WTC11 (cell line): ENCODE data around the gene SLC8A1. TPM values are rescaled to one million over a fixed set of nuclear protein-coding genes. Genes with fewer than 3 reads are reported as not detected.

Source experiments
- ATAC-seq: fragments of 200-7000 bp; cut with Tn5 transposase; 2 replicates; pipeline ENCODE4 v1.10.0; 2021; ENCODE audit warnings: mild to moderate bottlenecking, moderate library complexity
- CTCF ChIA-PET: fragments of 300-600 bp; sonication (Branson Sonifier 250); formaldehyde crosslinking; loops from one replicate; lab custom pipeline; 2021; ENCODE audit warnings: antibody characterized with exemption; lab: Charles Lee
- POLR2A ChIA-PET: fragments of 350-600 bp; sonication (Branson Sonifier 250); formaldehyde crosslinking; loops from one replicate; lab custom pipeline; 2021; ENCODE audit warnings: antibody characterized with exemption; lab: Charles Lee
- DNase-seq: peaks from one replicate; pipeline ENCODE4 v3.0.0; 2021; ENCODE audit warnings: low spot score
- H3K27ac Mint-ChIP-seq: 2 replicates; pipeline ENCODE4 v1.8.0; 2021; ENCODE audit warnings: mixed read lengths
- H3K27me3 Mint-ChIP-seq: 2 replicates; pipeline ENCODE4 v1.8.0; 2021; ENCODE audit warnings: low read depth, mild to moderate bottlenecking, moderate library complexity, mixed read lengths
- H3K36me3 Mint-ChIP-seq: 2 replicates; pipeline ENCODE4 v1.8.0; 2021; ENCODE audit warnings: mixed read lengths
- H3K4me1 Mint-ChIP-seq: 2 replicates; pipeline ENCODE4 v1.8.0; 2022; ENCODE audit warnings: mixed read lengths
- H3K4me3 Mint-ChIP-seq: 2 replicates; pipeline ENCODE4 v1.8.0; 2021; ENCODE audit warnings: mild to moderate bottlenecking, moderate library complexity, mixed read lengths
- H3K9me3 Mint-ChIP-seq: 2 replicates; pipeline ENCODE4 v1.8.0; 2021; ENCODE audit warnings: mixed read lengths
- ATF1 ChIP-seq: sonication (generic); formaldehyde crosslinking; IDR thresholded peaks from 2 replicates; pipeline ENCODE4 v1.8.1; 2023; ENCODE audit warnings: mild to moderate bottlenecking, moderate library complexity, missing genetic modification reagents
- GRHL2 ChIP-seq: fragments of 250-450 bp; sonication (Bioruptor Pico); IDR thresholded peaks from 2 replicates; pipeline ENCODE4 v1.8.0; 2022; ENCODE audit warnings: mild to moderate bottlenecking, moderate library complexity; ENCODE audit not compliant: insufficient replicate concordance, severe bottlenecking
- JUN ChIP-seq: sonication (generic); formaldehyde crosslinking; IDR thresholded peaks from 2 replicates; pipeline ENCODE4 v1.8.0; 2023; ENCODE audit warnings: mild to moderate bottlenecking, missing genetic modification reagents
- RELA ChIP-seq: sonication (generic); formaldehyde crosslinking; IDR thresholded peaks from 2 replicates; pipeline ENCODE4 v1.8.1; 2022; ENCODE audit warnings: missing genetic modification reagents, mild to moderate bottlenecking, borderline replicate concordance
- SOX15 ChIP-seq: fragments of 250-450 bp; sonication (Bioruptor Pico); IDR thresholded peaks from 2 replicates; pipeline ENCODE4 v1.9.0; 2021; ENCODE audit warnings: mild to moderate bottlenecking
- TCF7 ChIP-seq: sonication (generic); formaldehyde crosslinking; IDR thresholded peaks from 2 replicates; pipeline ENCODE4 v1.8.0; 2022; ENCODE audit warnings: mild to moderate bottlenecking, low read depth, missing genetic modification reagents, moderate library complexity
- ZNF219 ChIP-seq: sonication (generic); formaldehyde crosslinking; IDR thresholded peaks from 2 replicates; pipeline ENCODE4 v1.8.0; 2023; ENCODE audit warnings: missing genetic modification reagents, mild to moderate bottlenecking, borderline replicate concordance
- ZNF263 ChIP-seq: sonication (generic); formaldehyde crosslinking; IDR thresholded peaks from 2 replicates; pipeline ENCODE4 v1.8.1; 2022; ENCODE audit warnings: low read depth, mild to moderate bottlenecking, moderate library complexity, missing genetic modification reagents
- ZNF396 ChIP-seq: fragments of 250-450 bp; sonication (Bioruptor Pico); IDR thresholded peaks from 2 replicates; pipeline ENCODE4 v1.8.0; 2021; ENCODE audit warnings: mild to moderate bottlenecking, moderate library complexity, borderline replicate concordance
- total RNA-seq: library from RNA; stranded (reverse); gene quantifications from 3 replicates; pipeline ENCODE4 v1.2.3, GENCODE V29; 2021
- TF ChIP-seq, protein P1 (sequence below): sonication (generic); formaldehyde crosslinking; conservative IDR thresholded peaks from 2 replicates; pipeline ENCODE4 v1.8.1; 2023; ENCODE audit warnings: mild to moderate bottlenecking, low read depth, missing genetic modification reagents, moderate library complexity
- TF ChIP-seq, protein P2 (sequence below): sonication (generic); formaldehyde crosslinking; IDR thresholded peaks from 2 replicates; pipeline ENCODE4 v1.8.1; 2023; ENCODE audit warnings: mild to moderate bottlenecking, missing genetic modification reagents, moderate library complexity
- TF ChIP-seq, protein P3 (sequence below): sonication (generic); formaldehyde crosslinking; IDR thresholded peaks from 2 replicates; pipeline ENCODE4 v1.8.1; 2023; ENCODE audit warnings: mild to moderate bottlenecking, missing genetic modification reagents, borderline replicate concordance
- TF ChIP-seq, protein P4 (sequence below): sonication (generic); formaldehyde crosslinking; IDR thresholded peaks from 2 replicates; pipeline ENCODE4 v1.8.1; 2022; ENCODE audit warnings: missing genetic modification reagents, borderline replicate concordance
- TF ChIP-seq, protein P5 (sequence below): sonication (generic); formaldehyde crosslinking; IDR thresholded peaks from 2 replicates; pipeline ENCODE4 v1.8.0; 2022; ENCODE audit warnings: mild to moderate bottlenecking, missing genetic modification reagents
- TF ChIP-seq, protein P6 (sequence below): sonication (generic); formaldehyde crosslinking; IDR thresholded peaks from 2 replicates; pipeline ENCODE4 v1.8.1; 2023; ENCODE audit warnings: mild to moderate bottlenecking, missing genetic modification reagents
- TF ChIP-seq, protein P7 (sequence below): sonication (generic); formaldehyde crosslinking; IDR thresholded peaks from 2 replicates; pipeline ENCODE4 v1.8.1; 2023; ENCODE audit warnings: mild to moderate bottlenecking, missing genetic modification reagents, moderate library complexity
- TF ChIP-seq, protein P8 (sequence below): sonication (generic); formaldehyde crosslinking; IDR thresholded peaks from 2 replicates; pipeline ENCODE4 v1.8.0; 2022; ENCODE audit warnings: mild to moderate bottlenecking, missing genetic modification reagents
- TF ChIP-seq, protein P9 (sequence below): sonication (generic); formaldehyde crosslinking; IDR thresholded peaks from 2 replicates; pipeline ENCODE4 v1.8.1; 2022; ENCODE audit warnings: mild to moderate bottlenecking, moderate library complexity, missing genetic modification reagents

Gene SLC8A1
- total RNA-seq, 1 experiment from 2014 or later, result 2.6 TPM

DNA sequence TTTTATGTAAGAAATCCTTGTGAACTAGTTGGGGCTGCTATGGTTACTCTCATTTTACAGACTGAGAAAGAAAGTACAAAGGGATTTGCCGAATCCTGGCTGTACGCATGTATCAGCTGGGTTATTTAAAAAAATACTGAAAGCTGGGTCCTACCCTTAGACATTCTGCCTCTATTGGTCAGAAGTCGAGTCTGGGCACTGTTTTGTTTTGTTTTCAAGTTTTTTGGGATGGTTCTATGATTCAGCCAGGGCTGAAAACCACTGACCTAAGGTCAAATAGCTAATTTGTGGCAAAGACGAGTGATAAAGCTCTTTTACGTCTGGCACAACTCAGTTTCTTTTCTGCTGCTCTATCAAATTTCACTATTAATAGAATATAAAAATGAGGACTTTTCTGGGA lies 5.9 kb upstream of the SLC8A1 start:
- POLR2A ChIA-PET, result no interaction called here
- peaks cover 17% of the 10 kb centered on the region for H3K27me3 Mint-ChIP-seq
- CTCF ChIA-PET, result no interaction called here
- TF ChIP-seq, protein P1, sequence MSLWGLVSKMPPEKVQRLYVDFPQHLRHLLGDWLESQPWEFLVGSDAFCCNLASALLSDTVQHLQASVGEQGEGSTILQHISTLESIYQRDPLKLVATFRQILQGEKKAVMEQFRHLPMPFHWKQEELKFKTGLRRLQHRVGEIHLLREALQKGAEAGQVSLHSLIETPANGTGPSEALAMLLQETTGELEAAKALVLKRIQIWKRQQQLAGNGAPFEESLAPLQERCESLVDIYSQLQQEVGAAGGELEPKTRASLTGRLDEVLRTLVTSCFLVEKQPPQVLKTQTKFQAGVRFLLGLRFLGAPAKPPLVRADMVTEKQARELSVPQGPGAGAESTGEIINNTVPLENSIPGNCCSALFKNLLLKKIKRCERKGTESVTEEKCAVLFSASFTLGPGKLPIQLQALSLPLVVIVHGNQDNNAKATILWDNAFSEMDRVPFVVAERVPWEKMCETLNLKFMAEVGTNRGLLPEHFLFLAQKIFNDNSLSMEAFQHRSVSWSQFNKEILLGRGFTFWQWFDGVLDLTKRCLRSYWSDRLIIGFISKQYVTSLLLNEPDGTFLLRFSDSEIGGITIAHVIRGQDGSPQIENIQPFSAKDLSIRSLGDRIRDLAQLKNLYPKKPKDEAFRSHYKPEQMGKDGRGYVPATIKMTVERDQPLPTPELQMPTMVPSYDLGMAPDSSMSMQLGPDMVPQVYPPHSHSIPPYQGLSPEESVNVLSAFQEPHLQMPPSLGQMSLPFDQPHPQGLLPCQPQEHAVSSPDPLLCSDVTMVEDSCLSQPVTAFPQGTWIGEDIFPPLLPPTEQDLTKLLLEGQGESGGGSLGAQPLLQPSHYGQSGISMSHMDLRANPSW (CRISPR knock-in tag), result no peak
- TF ChIP-seq, protein P2, sequence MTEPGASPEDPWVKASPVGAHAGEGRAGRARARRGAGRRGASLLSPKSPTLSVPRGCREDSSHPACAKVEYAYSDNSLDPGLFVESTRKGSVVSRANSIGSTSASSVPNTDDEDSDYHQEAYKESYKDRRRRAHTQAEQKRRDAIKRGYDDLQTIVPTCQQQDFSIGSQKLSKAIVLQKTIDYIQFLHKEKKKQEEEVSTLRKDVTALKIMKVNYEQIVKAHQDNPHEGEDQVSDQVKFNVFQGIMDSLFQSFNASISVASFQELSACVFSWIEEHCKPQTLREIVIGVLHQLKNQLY (CRISPR knock-in tag), result no peak
- no peak for TF ChIP-seq RELA (CRISPR knock-in tag)
- no peak overlapping the region for H3K4me3 Mint-ChIP-seq
- H3K9me3 Mint-ChIP-seq, result no peaks in the 10 kb centered on the region
- peaks cover 25% of the 10 kb centered on the region for H3K4me1 Mint-ChIP-seq
- H3K36me3 Mint-ChIP-seq, result no peaks in the 10 kb centered on the region
- ATAC-seq (no peak), DNase-seq (no peak)
- H3K27ac Mint-ChIP-seq, result no peak overlapping the region

DNA sequence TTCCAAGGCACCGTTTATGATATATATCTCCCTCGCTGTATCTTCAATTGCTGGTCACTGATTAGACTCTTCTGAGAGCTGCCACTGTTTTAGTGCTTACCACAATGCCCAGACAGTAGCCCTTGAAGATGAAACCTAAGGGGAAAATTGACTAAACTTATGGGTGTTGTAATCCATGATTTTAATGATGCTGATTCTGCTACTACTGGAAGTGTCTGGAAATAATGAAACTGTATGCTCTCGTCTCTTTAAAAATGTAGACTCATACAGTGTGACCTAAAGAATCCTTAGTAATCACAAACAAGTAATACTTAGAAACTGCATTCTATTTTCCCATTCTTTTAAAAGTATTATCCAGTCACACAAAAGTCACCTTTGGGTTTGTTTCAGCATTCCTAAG lies 5.5 kb upstream of the SLC8A1 start:
- H3K4me1 Mint-ChIP-seq, result peaks cover 30% of the 10 kb centered on the region
- H3K36me3 Mint-ChIP-seq, result no peaks in the 10 kb centered on the region
- CTCF ChIA-PET, result no interaction called here
- ATAC-seq, result no peak
- POLR2A ChIA-PET, result no interaction called here
- DNase-seq, result no peak
- no peak overlapping the region for H3K27ac Mint-ChIP-seq
- H3K27me3 Mint-ChIP-seq, result peaks cover 22% of the 10 kb centered on the region
- H3K4me3 Mint-ChIP-seq, result no peak overlapping the region
- H3K9me3 Mint-ChIP-seq, result no peaks in the 10 kb centered on the region
- no peak for TF ChIP-seq ATF1
- TF ChIP-seq, protein P3, sequence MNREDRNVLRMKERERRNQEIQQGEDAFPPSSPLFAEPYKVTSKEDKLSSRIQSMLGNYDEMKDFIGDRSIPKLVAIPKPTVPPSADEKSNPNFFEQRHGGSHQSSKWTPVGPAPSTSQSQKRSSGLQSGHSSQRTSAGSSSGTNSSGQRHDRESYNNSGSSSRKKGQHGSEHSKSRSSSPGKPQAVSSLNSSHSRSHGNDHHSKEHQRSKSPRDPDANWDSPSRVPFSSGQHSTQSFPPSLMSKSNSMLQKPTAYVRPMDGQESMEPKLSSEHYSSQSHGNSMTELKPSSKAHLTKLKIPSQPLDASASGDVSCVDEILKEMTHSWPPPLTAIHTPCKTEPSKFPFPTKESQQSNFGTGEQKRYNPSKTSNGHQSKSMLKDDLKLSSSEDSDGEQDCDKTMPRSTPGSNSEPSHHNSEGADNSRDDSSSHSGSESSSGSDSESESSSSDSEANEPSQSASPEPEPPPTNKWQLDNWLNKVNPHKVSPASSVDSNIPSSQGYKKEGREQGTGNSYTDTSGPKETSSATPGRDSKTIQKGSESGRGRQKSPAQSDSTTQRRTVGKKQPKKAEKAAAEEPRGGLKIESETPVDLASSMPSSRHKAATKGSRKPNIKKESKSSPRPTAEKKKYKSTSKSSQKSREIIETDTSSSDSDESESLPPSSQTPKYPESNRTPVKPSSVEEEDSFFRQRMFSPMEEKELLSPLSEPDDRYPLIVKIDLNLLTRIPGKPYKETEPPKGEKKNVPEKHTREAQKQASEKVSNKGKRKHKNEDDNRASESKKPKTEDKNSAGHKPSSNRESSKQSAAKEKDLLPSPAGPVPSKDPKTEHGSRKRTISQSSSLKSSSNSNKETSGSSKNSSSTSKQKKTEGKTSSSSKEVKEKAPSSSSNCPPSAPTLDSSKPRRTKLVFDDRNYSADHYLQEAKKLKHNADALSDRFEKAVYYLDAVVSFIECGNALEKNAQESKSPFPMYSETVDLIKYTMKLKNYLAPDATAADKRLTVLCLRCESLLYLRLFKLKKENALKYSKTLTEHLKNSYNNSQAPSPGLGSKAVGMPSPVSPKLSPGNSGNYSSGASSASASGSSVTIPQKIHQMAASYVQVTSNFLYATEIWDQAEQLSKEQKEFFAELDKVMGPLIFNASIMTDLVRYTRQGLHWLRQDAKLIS (CRISPR knock-in tag), result no peak
- TF ChIP-seq, protein P4, sequence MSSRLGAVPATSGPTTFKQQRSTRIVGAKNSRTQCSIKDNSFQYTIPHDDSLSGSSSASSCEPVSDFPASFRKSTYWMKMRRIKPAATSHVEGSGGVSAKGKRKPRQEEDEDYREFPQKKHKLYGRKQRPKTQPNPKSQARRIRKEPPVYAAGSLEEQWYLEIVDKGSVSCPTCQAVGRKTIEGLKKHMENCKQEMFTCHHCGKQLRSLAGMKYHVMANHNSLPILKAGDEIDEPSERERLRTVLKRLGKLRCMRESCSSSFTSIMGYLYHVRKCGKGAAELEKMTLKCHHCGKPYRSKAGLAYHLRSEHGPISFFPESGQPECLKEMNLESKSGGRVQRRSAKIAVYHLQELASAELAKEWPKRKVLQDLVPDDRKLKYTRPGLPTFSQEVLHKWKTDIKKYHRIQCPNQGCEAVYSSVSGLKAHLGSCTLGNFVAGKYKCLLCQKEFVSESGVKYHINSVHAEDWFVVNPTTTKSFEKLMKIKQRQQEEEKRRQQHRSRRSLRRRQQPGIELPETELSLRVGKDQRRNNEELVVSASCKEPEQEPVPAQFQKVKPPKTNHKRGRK (CRISPR knock-in tag), result no peak
- no peak for TF ChIP-seq SOX15 (CRISPR knock-in tag)
- TF ChIP-seq, protein P5, sequence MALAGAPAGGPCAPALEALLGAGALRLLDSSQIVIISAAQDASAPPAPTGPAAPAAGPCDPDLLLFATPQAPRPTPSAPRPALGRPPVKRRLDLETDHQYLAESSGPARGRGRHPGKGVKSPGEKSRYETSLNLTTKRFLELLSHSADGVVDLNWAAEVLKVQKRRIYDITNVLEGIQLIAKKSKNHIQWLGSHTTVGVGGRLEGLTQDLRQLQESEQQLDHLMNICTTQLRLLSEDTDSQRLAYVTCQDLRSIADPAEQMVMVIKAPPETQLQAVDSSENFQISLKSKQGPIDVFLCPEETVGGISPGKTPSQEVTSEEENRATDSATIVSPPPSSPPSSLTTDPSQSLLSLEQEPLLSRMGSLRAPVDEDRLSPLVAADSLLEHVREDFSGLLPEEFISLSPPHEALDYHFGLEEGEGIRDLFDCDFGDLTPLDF (CRISPR knock-in tag), result no peak
- no peak for TF ChIP-seq JUN
- TF ChIP-seq, protein P6, sequence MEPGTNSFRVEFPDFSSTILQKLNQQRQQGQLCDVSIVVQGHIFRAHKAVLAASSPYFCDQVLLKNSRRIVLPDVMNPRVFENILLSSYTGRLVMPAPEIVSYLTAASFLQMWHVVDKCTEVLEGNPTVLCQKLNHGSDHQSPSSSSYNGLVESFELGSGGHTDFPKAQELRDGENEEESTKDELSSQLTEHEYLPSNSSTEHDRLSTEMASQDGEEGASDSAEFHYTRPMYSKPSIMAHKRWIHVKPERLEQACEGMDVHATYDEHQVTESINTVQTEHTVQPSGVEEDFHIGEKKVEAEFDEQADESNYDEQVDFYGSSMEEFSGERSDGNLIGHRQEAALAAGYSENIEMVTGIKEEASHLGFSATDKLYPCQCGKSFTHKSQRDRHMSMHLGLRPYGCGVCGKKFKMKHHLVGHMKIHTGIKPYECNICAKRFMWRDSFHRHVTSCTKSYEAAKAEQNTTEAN (CRISPR knock-in tag), result no peak
- TF ChIP-seq, protein P7, sequence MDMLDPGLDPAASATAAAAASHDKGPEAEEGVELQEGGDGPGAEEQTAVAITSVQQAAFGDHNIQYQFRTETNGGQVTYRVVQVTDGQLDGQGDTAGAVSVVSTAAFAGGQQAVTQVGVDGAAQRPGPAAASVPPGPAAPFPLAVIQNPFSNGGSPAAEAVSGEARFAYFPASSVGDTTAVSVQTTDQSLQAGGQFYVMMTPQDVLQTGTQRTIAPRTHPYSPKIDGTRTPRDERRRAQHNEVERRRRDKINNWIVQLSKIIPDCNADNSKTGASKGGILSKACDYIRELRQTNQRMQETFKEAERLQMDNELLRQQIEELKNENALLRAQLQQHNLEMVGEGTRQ, result no peak
- TF ChIP-seq ZNF219 (CRISPR knock-in tag), result no peak
- TF ChIP-seq, protein P8, sequence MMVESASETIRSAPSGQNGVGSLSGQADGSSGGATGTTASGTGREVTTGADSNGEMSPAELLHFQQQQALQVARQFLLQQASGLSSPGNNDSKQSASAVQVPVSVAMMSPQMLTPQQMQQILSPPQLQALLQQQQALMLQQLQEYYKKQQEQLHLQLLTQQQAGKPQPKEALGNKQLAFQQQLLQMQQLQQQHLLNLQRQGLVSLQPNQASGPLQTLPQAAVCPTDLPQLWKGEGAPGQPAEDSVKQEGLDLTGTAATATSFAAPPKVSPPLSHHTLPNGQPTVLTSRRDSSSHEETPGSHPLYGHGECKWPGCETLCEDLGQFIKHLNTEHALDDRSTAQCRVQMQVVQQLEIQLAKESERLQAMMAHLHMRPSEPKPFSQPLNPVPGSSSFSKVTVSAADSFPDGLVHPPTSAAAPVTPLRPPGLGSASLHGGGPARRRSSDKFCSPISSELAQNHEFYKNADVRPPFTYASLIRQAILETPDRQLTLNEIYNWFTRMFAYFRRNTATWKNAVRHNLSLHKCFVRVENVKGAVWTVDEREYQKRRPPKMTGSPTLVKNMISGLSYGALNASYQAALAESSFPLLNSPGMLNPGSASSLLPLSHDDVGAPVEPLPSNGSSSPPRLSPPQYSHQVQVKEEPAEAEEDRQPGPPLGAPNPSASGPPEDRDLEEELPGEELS (CRISPR knock-in tag), result no peak
- TF ChIP-seq, protein P9, sequence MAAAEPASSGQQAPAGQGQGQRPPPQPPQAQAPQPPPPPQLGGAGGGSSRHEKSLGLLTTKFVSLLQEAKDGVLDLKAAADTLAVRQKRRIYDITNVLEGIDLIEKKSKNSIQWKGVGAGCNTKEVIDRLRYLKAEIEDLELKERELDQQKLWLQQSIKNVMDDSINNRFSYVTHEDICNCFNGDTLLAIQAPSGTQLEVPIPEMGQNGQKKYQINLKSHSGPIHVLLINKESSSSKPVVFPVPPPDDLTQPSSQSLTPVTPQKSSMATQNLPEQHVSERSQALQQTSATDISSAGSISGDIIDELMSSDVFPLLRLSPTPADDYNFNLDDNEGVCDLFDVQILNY, result no peak
- no peak for TF ChIP-seq ZNF263 (CRISPR knock-in tag)
- no peak for TF ChIP-seq GRHL2
- TF ChIP-seq TCF7 (CRISPR knock-in tag), result no peak
- no peak for TF ChIP-seq ZNF396
